ENCODE data around the gene SNX33. TPM values are rescaled to one million over a fixed set of nuclear protein-coding genes. Genes with fewer than 3 reads are reported as not detected.
"Not testable (repeated sequence)": the region's sequence is repeated elsewhere in the genome, so short reads cannot be mapped to it uniquely, and the experiment has no call there.

The SNX33 gene
- total RNA-seq, 1 donor from 2014 or later: 0.22 TPM

DNA sequence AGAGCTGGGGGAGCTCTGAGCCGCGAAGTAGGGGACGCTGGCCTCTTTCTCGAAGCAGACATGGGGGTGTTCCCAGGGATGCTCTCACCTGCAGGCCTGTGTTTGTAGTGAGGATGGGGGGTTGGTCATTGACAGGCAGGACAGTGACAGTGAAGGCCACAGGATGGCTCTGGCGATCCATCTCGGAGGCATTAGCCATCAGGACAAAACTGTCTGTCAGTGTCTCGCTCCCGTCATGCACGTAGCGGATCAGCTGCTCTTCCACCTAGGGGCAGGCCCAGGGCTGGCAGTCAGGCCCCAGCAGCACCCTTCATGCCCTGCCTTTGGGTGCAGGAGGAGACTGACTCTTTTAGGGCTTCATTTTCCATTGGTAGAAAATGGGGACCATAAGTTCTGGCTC is 36.9 kb downstream of the SNX33 start:
- intact Hi-C loops (cut with micrococcal nuclease): loop anchor here (10.0 kb wide), 1 partner anchor 280 kb away; no protein-coding TSS in a partner anchor
- Mint-ChIP-seq H3K27me3 (peaks cover 4% of the 10 kb centered on the region), H3K9me3 (no peaks in the 10 kb centered on the region), H3K27ac (no peak overlapping the region), H3K4me3 (no peak overlapping the region), H3K4me1 (peaks cover 7% of the 10 kb centered on the region), H3K36me3 (ENCODE audit: low read depth) (no peaks in the 10 kb centered on the region)
- ChIA-PET CTCF (interaction anchor here (0.9 kb wide), 1 partner anchor 317 kb away, joined by 5 read pairs; no protein-coding TSS in a partner anchor), POLR2A (no interaction called here)
- ATAC-seq (ENCODE audit: low read depth) (no peak), DNase-seq (no peak)
- no peak for TF ChIP-seq CTCF (IDR thresholded peaks at IDR 0.05)

DNA sequence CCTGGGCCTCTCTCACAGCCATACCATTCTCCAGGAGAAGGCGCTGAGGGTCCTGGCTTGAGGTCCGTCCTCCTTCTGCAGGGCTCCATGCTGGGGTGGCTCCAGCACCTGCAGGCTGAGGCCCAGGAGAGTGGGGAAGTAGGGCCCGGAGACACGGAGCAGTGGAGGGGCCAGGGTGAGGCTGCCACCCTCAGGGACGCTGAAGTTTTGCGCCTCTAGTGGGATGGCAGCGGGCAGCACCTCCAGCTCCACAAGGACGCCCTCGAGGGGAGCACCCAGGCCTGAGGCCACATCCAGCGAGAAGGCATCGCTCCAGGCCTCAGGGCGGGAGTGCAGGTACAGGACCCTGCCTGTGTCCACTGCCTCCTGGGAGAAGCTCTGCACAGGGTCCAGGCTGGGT is 37.5 kb downstream of the SNX33 start:
- POLR2A ChIA-PET: no interaction called here
- ATAC-seq (ENCODE audit: low read depth) (no peak), DNase-seq (no peak)
- Mint-ChIP-seq H3K36me3 (ENCODE audit: low read depth) (no peaks in the 10 kb centered on the region), H3K27ac (no peak overlapping the region), H3K4me3 (no peak overlapping the region), H3K4me1 (peaks cover 7% of the 10 kb centered on the region), H3K27me3 (peaks cover 4% of the 10 kb centered on the region), H3K9me3 (no peaks in the 10 kb centered on the region)
- CTCF ChIA-PET: interaction anchor here (1.0 to 1.2 kb wide), 2 partner anchors 8 to 174 kb away, joined by 3 read pairs; no protein-coding TSS in a partner anchor
- intact Hi-C loops (cut with micrococcal nuclease): loop anchor here (10.0 kb wide), 1 partner anchor 280 kb away; no protein-coding TSS in a partner anchor
- TF ChIP-seq CTCF (IDR thresholded peaks at IDR 0.05): no peak

DNA sequence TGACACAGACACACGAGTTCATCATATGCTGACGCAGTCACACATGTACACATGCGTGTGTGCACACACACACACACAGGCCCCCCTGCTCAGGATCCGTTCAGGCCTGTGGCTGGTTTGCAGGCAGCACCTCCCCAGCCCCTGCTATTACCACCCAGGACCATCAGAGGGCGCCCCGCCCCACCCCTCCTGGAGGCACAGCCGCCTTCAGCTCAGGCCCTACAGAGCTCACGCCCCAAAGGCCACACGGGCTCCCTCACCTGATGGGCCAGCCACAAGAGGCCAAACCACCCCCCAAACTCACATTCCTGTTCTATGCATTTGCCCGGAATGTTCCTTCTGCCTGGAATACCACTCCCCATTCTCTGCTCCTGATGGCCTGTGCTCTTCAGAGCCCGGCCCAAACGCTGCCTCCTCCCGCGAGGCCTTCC is 38.5 kb downstream of the SNX33 start:
- H3K9me3 Mint-ChIP-seq; H3K4me1 Mint-ChIP-seq; H3K27ac Mint-ChIP-seq; H3K36me3 Mint-ChIP-seq (ENCODE audit: low read depth); H3K27me3 Mint-ChIP-seq; H3K4me3 Mint-ChIP-seq; POLR2A ChIA-PET: not testable (repeated sequence)
- peak; percentile 23 for TF ChIP-seq CTCF (IDR thresholded peaks at IDR 0.05)
- DNase-seq (peak; percentile 77), ATAC-seq (ENCODE audit: low read depth) (peak; percentile 95)
- intact Hi-C loops (cut with micrococcal nuclease): loop anchor here (1.0 to 10.0 kb wide), 3 partner anchors 47 to 281 kb away; no protein-coding TSS in a partner anchor
- CTCF ChIA-PET: interaction anchor here (0.6 to 1.4 kb wide), 11 partner anchors 8 to 319 kb away, joined by 3 to 6 read pairs (median 3); partner anchors contain the start of gene MAN2C1

DNA sequence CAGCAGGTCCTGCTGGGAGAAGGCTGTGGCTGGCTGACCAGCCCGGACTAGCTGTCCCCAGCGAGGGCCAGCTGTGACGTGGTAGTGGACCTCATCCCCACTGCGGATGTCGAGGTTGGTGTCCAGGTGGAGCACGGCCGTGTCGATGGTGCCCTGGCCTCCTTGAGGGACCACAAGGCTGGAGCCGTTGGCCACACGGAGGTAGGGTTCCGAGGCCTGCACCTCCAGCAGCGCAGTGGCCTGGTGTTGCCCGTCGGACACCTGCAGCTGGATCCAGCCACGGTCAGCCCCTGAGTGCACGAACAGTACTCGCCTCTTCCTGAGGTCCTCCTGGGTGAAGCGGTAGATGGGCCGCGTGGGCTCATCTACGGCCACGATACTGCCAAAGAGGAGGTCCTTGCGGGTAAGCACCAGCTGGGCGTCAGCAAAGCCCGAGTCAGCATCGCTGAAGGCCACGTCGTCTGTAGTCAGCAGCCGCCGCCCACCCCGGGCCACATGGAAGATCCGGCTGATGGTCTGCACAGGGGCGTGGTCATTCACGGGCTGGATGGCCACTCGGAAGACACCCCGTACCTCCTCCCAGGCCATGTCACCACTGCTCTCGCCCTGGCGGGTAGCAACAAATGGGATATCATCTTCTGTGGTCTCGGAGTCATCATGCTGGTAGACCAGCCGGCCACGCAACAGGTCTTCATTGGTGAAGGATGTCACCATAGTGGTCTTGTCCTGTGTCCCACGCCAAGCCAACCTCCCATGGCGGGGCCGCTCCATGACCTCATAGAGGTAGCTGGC is 40.0 kb downstream of the SNX33 start:
- H3K27ac Mint-ChIP-seq: no peak overlapping the region
- peaks cover 13% of the 10 kb centered on the region for H3K4me1 Mint-ChIP-seq
- peaks cover 4% of the 10 kb centered on the region for H3K27me3 Mint-ChIP-seq
- no peak overlapping the region for H3K4me3 Mint-ChIP-seq
- POLR2A ChIA-PET: no interaction called here
- H3K9me3 Mint-ChIP-seq: no peaks in the 10 kb centered on the region
- DNase-seq: no peak
- no peaks in the 10 kb centered on the region for H3K36me3 Mint-ChIP-seq (ENCODE audit: low read depth)
- CTCF ChIA-PET: no interaction called here
- no peak for ATAC-seq (ENCODE audit: low read depth)
- no peak for TF ChIP-seq CTCF (IDR thresholded peaks at IDR 0.05)
- intact Hi-C loops (cut with micrococcal nuclease): loop anchor here (10.0 kb wide), 1 partner anchor 283 kb away; no protein-coding TSS in a partner anchor

- Mint-ChIP-seq H3K4me1 (peaks cover 18% of the 10 kb centered on the region), H3K4me3 (no peak overlapping the region), H3K36me3 (ENCODE audit: low read depth) (no peaks in the 10 kb centered on the region), H3K27ac (no peak overlapping the region), H3K9me3 (no peaks in the 10 kb centered on the region), H3K27me3 (peaks cover 4% of the 10 kb centered on the region)
- ChIA-PET POLR2A (no interaction called here), CTCF (no interaction called here)
- intact Hi-C loops (cut with micrococcal nuclease): loop anchor here (10.0 kb wide), 1 partner anchor 283 kb away; no protein-coding TSS in a partner anchor
- DNase-seq (no peak), ATAC-seq (ENCODE audit: low read depth) (no peak)
- TF ChIP-seq CTCF (IDR thresholded peaks at IDR 0.05): no peak
Observed at GRCh38 chr15:75688278-75688557, 40.5 kb downstream of the SNX33 start.
